AG09319 (cell line): ENCODE measurements around the gene CERS1.
"Not testable (repeated sequence)": the region's sequence is repeated elsewhere in the genome, so short reads cannot be mapped to it uniquely, and the experiment has no call there.

Experiments used
- DNase-seq: peaks from one replicate; pipeline ENCODE4 v3.0.0-alpha.2; 2010; ENCODE audit warnings: low read depth; ENCODE audit errors: extremely low read depth
- TF ChIP-seq, protein P1 (sequence below): IDR thresholded peaks from 2 replicates; pipeline ENCODE4 v1.5.1; 2011; ENCODE audit warnings: low read depth, mild to moderate bottlenecking, inconsistent platforms, low read length, moderate library complexity

CERS1 gene

DNA sequence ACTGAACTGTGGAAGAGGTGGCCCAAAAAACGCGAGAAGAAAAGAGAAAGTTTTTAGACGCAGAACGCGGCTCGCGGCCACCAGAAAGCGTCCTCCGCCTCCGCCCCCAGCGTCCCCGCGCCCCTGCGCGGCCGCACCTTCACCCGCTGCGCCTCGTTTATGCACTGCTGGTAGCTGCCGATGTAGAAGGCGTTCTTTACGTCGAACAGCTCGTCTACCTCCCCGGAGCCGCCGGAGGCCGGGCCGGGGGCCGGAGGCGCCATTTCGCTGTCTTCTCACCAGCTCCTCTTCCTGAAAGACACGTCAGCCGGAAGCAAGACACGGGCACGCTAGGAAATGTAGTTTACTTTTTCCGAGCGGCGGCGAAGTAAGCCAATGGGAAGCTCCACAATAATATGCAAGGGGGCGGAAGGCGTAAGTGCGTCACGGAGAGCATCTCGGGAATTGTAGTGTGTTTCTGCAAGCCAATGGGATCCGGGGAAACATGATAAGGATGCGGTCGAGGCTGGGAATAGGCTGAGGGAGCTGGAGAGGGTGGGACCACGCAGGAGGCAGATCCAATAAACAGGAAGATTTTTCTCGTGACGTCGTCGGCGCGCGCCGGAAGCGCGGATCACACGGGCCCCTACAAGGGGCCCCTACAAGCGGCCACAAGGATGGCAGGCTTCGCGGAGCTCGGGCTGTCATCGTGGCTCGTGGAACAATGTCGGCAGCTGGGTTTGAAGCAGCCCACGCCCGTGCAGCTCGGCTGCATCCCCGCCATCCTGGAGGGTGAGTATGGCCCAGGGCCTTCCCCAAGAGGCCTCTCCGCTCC is 23.3 kb upstream of the CERS1 start, which contains the start of the genes COPE and DDX49:
COPE (minus strand) TSS at position 302 of the 814 bp plus-strand sequence; CDS start at position 263, 39 bp downstream.
DDX49 (plus strand) TSS at position 630 of the 814 bp plus-strand sequence; CDS start at position 657, 27 bp downstream.
- DNase-seq = peak; percentile 99
- TF ChIP-seq, protein P1, sequence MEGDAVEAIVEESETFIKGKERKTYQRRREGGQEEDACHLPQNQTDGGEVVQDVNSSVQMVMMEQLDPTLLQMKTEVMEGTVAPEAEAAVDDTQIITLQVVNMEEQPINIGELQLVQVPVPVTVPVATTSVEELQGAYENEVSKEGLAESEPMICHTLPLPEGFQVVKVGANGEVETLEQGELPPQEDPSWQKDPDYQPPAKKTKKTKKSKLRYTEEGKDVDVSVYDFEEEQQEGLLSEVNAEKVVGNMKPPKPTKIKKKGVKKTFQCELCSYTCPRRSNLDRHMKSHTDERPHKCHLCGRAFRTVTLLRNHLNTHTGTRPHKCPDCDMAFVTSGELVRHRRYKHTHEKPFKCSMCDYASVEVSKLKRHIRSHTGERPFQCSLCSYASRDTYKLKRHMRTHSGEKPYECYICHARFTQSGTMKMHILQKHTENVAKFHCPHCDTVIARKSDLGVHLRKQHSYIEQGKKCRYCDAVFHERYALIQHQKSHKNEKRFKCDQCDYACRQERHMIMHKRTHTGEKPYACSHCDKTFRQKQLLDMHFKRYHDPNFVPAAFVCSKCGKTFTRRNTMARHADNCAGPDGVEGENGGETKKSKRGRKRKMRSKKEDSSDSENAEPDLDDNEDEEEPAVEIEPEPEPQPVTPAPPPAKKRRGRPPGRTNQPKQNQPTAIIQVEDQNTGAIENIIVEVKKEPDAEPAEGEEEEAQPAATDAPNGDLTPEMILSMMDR = no peak

DNA sequence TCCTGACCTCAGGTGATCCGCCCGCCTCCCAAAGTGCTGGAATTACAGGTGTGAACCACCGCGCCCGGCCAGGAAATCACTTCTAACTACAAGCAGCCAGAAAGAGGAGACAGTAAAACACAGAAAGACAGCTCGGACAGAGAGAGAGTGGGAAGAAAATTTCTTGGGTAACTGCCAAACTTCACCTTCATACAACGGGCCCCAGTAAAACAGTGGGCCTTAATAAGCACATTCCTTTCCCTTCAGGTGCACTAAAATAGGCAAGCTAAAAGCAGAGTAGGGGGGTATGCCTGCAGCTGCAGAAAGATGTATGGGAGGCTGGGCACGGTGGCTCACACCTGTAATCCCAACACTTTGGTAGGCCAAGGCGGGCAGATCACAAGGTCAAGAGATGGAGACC is 21.6 kb upstream of the CERS1 start:
- DNase-seq = not testable (repeated sequence)

DNA sequence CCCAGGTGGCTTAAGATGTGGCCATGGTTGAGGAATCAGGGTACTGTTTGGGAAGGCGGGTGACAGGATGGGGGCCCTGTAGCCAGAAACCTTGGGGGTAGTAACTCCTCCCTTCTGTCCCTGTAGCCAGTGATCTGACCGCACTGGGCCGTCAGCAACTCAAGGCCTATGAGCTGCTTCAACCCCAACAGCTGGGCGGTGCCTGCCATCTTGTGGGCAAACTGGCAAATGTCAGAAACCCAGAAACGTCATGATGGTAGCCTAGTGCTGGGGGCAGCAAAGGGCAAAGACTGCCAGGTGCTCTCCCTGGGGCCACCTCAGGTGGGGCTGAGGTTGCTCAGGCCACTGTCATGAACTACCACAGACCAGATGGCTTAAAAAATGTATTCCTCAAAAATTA is 19.7 kb upstream of the CERS1 start:
- TF ChIP-seq, protein P1 = peak; percentile 30
- no peak for DNase-seq

- DNase-seq = no peak
- TF ChIP-seq, protein P1 = no peak
These were observed 17.5 kb upstream of the CERS1 start for GRCh38 chr19:18913466-18913865.

- TF ChIP-seq, protein P1 = no peak
- DNase-seq = no peak
These were observed 17.0 kb upstream of the CERS1 start for GRCh38 chr19:18912933-18913332.

DNA sequence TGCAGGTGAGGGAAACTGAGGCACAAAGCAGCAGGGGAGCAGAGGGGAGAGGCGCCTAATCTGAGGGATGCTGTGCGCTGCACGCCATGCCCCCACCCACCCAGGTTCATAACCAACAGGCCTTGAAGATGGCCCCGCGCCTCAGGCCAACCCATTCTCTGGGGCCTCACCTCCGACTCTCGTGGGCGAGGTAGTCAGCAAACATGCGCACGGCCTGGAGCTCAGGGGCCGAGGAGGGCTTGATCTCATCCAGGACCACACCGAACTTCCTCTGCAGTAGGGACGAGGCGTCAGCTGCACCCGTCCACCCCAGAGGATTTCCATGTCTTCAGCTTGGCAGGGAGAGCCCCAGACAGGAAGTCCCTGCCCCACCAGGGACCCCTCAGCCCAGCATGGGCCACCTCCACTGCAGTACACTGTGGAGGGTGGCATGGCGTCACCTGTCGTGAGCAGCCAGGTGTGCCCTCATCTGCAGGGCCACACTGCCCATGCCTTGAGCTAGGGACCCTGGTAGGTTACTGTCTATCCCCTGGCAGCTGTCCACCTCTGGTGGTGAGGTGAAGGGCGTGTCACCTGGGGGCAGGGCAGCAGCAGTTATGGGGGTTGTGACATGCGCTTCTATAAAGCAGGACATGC is 15.0 kb upstream of the CERS1 start:
- TF ChIP-seq, protein P1 = no peak
- no peak for DNase-seq

- TF ChIP-seq, protein P1 = no peak
- DNase-seq = no peak
These were observed 14.1 kb upstream of the CERS1 start for GRCh38 chr19:18910010-18910409.
